Fibroblast of skin of right biceps (primary cell): ENCODE measurements around the gene STRBP.
A peak's percentile ranks its signal among the peaks of the same experiment; 100 is the strongest.
"Not testable (repeated sequence)": the region's sequence is repeated elsewhere in the genome, so short reads cannot be mapped to it uniquely, and the experiment has no call there.

Experiments used
- DNase-seq: peaks from one replicate; pipeline ENCODE4 v3.0.0-alpha.2; 2013

STRBP gene

DNA sequence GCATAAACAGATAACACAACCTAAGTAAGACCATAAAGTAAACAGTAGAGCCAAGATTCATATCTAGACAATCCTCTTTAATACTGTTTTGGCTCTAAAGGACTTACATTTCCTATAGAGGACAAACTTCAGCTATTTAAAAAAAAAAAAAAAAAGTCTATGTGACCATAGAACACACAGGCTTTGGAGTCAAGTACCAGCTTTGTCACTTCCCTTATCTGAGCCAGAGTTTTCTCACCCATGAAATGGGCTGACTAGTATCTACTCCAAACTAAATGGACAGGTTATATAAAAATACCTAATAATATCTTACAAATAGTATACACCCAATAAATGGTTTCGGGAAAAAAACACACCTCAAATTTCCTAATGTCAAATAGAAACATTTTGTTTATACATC, 81.3 kb downstream of the STRBP start:
- DNase-seq, result no peak

GRCh38 chr9:123186029-123186428, 82.4 kb downstream of the STRBP start:
- DNase-seq, result not testable (repeated sequence)

DNA sequence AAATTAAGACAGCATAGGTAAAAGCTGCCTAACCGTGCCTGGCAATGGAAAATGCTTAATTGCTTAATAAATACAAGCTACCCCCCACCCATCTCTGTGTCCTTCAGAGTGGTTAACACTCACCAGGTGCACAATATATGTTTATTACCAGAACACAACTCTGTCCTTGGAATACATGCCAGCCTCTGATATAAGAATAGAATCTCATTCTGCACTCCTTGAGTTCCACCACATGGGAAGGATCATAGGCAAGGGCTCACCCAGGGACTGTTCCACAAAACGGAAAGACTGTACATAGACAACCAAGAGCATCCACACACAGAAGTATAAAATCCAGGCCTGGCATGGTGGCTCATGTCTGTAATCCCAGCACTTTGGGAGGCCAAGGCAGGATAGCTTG, 91.4 kb downstream of the STRBP start:
- no peak for DNase-seq

DNA sequence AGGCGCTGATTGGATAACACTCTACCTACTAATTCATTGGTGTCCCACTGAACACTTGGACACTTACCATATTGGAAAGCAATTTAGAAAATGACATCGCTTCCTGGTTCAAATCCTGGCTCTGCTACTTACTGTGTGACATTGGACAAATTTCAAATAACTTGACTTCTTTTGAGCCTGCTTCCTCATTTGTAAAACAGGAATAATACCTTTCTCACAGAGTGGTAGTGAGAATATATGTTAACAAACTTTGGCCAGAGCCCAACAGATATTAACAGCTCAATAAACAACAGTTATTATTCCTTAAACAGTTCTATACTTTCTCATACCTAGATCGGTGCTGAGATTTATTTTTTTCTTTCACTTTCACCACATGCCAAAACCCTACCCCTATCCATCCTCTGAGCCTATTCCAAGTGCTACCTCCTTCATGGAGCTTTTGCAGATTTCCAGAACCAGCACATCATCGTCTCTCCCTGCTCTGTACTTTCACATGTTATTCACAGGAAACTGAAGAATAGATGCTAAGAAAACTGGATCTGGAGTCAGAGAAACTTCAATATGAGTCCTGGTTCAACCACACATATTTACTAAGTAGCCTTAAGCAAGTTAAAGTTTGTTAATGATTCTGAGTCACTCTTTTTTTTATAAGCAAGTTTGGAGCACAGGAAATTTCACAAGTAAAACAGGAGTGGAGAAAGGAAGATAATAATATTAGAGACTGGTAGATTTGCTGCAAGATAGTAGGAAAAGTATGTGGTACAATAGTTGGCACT, 92.3 kb downstream of the STRBP start:
- DNase-seq, result no peak

GRCh38 chr9:123174887-123175518, 93.4 kb downstream of the STRBP start:
- DNase-seq, result no peak

- DNase-seq, result no peak
These were observed 94.3 kb downstream of the STRBP start for GRCh38 chr9:123174079-123174478.

GRCh38 chr9:123169926-123170325, 98.5 kb downstream of the STRBP start:
- DNase-seq, result no peak

- DNase-seq, result no peak
These were observed 99.8 kb downstream of the STRBP start for GRCh38 chr9:123168586-123168985.

- no peak for DNase-seq
These were observed 100.9 kb downstream of the STRBP start for GRCh38 chr9:123167474-123167873.

GRCh38 chr9:123165813-123166212, 102.6 kb downstream of the STRBP start:
- no peak for DNase-seq

- no peak for DNase-seq
These were observed 104.1 kb downstream of the STRBP start for GRCh38 chr9:123164285-123164684.

GRCh38 chr9:123162791-123163345, 105.5 kb downstream of the STRBP start:
- DNase-seq, result no peak

- DNase-seq, result no peak
These were observed 106.0 kb downstream of the STRBP start for GRCh38 chr9:123162360-123162759.

GRCh38 chr9:123157221-123157620, 111.2 kb downstream of the STRBP start:
- DNase-seq, result peak; percentile 21

DNA sequence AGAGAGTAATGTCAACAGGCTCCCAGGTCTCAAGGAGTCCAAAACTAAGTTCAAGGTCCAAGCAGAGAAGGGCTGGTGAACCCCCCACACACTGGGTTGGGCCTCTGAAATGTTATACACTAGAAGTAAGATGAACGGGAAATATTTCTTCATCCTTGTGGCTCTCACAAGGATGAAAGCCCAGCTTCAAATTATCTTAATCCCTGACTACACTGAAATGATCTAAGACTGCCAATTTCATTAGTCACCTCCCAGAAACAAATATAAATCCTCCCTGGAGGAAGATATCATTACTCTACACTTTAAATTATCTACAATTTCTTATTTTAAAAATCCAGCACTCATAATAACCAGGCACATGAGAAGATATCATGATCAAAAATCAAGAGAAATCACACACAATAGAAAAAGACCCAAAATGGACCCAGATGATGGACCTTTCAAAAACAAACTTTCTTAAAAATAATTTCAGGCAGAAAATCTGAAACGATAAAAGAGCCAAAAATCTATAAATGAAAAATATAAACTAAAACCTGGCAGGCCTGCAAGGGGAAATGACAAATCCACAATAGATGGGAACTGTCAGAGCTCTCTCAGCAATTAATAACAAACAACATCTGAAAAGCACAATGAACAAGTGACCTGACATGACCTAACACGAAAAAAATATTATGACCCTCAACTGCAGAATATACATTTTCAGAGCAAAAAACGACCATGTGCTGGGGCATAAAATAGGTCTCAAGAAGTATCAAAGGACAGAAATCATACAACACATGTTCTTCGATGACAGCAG, 117.5 kb downstream of the STRBP start:
- DNase-seq, result peak; percentile 5

GRCh38 chr9:123149067-123149466, 119.3 kb downstream of the STRBP start:
- no peak for DNase-seq

GRCh38 chr9:123138163-123138562, 130.2 kb downstream of the STRBP start:
- no peak for DNase-seq

DNA sequence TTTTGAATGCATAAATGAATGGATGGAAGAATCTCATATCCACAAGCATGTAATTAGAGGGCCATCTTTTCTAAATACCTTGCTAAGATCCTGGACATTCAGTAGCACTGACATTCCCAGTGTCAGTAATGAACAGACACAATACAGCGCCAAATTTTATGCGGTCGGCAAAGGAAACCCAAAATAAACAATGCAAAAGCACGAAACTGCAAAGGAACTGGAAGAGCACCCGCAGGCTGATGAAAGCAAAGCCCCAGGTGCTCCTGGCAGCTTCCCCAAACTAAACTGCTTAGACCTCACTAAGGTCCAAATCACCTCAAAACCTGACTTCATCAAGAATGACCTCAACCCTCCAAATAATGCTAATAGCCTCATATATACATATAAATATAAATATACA, 133.0 kb downstream of the STRBP start:
- DNase-seq, result no peak

GRCh38 chr9:123132696-123133095, 135.7 kb downstream of the STRBP start:
- no peak for DNase-seq

GRCh38 chr9:123131993-123132392, 136.4 kb downstream of the STRBP start:
- no peak for DNase-seq

DNA sequence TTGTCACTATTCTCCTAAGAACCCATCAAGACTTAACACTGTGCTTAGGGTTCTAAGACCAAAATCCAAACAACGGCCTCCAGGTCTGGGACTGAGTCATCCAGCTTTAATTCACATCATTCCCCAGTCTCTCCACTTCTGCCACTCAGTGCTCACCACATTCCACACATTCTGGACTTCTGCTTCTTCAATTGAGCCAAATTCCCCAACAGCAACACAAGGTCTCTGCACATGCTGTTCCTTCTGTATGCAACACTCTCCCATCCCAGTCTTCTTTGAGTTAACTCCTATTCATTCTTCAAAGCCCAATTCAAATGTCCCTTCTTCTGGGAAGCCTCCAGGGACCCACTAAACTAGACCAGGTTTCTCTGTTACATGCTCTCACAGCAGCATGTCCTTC, 137.1 kb downstream of the STRBP start:
- DNase-seq, result peak; percentile 80

DNA sequence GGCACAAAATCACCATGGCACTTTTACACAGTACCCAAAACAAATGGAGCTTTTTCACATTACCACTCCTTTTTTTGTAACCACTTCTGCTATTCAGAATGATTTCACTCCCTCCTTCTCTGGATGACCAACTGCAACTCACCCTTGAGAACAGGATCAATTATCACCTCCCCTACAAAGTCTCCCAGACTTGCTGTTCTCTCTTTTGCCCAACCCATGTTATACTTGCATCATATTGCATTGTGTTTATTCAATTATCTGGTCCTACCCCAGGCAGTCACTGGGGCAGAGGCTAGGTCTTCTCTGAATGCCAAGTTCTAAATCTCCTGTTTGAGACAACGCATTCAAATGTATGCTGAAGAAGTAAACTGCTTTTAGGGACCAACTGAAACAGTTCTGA, 139.0 kb downstream of the STRBP start:
- no peak for DNase-seq

DNA sequence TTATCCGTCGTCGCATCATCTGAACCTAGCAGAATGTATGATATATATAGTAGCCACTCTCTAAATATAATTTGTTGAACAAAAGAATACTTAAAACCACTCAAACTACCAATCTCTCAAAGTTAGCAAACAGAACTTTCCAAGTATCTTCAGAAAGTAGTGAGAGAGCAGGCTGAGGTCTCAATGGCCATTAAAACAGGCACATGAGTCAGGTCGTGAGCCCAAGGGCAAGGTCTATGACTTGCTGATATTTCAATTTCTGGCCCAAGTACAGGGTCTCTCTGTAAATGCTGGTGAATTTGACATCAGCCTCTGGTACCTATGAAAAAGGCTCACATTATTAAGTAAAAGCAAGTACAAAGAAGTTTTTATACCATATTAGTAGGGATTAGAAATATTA, 139.8 kb downstream of the STRBP start:
- DNase-seq, result no peak
